ENCODE results near the gene PCDHGA9.
"Not testable (repeated sequence)": the region's sequence is repeated elsewhere in the genome, so short reads cannot be mapped to it uniquely, and the experiment has no call there.

The PCDHGA9 gene

DNA sequence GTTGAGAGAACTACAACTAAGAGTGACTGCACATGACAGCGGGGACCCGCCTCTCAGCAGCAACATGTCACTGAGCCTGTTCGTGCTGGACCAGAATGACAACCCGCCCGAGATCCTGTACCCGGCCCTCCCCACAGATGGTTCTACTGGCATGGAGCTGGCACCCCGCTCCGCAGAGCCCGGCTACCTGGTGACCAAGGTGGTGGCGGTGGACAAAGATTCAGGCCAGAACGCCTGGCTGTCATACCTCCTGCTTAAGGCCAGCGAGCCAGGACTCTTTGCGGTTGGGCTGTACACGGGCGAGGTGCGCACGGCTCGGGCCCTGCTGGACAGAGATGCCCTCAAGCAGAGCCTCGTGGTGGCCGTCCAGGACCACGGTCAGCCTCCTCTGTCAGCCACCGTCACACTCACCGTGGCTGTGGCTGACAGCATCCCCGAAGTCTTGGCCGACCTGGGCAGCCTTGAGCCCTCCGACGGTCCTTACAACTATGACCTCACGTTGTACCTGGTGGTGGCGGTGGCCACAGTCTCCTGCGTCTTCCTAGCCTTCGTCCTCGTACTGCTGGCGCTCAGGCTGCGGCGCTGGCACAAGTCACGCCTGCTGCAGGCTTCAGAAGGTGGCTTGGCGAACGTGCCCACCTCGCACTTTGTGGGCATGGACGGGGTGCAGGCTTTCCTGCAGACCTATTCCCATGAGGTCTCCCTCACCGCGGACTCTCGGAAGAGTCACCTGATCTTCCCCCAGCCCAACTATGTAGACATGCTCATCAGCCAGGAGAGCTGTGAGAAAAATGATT is 17.9 kb upstream of the PCDHGA9 start:
- no peak for DNase-seq (ENCODE audit: low read depth)

DNA sequence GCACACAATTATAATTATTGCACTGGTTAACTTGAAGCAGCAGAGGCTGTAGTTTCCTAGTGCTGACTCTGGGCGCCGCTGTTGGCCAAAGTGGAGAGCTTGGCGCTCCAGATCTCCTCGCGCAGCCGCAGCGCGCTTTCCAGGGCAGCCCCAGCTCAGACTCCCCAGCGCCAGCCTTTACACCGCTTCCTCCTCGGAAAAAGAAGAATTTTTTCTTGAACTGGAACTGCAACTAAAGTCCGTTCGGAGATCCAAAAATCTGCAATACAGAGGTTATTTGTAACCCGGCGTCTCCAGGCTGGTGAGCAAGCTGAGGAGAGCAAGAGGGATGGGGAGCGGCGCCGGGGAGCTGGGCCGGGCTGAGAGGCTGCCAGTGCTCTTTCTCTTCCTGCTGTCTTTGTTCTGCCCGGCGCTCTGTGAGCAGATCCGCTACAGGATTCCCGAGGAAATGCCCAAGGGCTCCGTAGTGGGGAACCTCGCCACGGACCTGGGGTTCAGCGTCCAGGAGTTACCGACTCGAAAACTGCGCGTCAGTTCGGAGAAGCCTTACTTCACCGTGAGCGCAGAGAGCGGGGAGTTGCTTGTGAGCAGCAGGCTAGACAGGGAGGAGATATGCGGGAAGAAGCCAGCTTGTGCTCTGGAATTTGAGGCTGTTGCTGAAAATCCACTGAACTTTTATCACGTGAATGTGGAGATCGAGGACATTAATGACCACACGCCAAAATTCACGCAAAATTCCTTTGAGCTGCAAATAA is 14.8 kb upstream of the PCDHGA9 start, which contains the start of gene PCDHGB4:
PCDHGB4 (plus strand) TSS at position 142 of the 755 bp plus-strand sequence; CDS start at position 329, 187 bp downstream.
- peak; percentile 13 for DNase-seq (ENCODE audit: low read depth)

DNA sequence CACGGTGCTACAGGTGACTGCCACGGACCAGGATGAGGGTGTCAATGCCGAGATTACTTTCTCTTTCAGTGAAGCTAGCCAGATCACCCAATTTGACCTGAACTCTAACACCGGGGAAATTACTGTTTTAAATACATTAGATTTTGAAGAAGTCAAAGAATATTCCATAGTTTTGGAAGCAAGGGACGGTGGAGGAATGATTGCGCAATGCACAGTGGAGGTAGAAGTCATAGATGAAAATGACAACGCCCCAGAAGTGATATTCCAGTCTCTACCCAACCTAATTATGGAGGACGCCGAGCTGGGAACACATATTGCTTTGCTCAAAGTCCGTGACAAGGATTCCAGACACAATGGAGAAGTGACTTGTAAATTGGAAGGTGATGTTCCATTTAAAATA is 13.9 kb upstream of the PCDHGA9 start:
- DNase-seq (ENCODE audit: low read depth), result no peak

DNA sequence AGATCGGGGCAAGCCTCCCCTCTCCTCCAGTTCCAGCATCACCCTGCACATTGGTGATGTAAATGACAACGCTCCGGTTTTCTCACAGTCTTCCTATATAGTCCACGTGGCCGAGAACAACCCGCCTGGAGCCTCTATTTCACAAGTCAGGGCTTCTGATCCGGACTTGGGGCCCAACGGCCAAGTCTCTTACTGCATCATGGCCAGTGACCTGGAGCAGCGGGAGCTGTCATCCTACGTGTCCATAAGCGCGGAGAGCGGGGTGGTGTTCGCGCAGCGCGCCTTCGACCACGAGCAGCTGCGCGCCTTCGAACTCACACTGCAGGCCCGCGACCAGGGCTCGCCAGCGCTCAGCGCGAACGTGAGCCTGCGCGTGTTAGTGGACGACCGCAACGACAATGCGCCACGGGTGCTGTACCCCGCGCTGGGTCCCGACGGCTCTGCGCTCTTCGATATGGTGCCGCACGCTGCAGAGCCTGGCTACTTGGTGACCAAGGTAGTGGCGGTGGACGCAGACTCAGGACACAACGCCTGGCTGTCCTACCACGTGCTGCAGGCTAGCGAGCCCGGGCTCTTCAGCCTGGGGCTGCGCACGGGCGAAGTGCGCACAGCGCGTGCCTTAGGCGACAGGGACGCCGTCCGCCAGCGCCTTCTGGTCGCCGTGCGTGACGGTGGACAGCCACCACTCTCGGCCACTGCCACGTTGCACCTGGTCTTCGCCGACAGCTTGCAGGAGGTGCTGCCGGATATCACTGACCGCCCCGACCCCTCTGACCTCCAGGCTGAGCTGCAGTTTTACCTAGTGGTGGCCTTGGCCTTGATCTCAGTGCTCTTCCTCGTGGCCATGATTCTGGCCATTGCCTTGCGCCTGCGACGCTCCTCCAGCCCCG is 13.2 kb upstream of the PCDHGA9 start:
- no peak for DNase-seq (ENCODE audit: low read depth)

DNA sequence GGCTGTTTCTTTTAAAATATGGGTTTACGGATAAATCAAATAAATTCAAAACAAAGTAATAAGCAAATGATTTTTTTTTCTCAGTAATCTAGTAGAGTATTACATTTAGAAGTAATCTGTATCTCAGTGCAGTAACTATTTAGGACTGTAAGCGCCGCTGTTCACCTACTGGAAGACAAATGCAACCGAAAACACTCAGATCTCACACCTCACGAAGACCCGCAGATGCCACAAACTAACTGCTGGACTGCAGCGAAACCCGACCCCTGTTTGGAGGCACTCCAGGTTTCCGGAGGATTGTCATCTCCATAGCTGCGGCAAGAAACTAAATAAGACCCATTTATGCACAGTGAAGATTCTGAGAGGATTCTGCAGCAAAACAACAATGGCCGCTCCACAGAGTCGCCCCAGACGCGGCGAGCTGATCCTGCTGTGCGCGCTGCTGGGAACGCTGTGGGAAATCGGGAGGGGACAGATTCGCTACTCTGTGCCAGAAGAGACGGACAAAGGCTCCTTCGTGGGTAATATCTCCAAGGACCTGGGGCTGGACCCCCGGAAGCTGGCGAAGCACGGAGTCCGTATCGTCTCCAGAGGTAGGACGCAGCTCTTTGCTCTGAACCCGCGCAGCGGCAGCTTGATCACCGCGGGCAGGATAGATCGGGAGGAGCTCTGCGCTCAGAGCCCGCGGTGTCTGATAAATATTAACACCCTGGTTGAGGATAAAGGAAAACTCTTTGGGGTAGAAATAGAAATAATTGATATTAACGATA is 10.0 kb upstream of the PCDHGA9 start, which contains the start of gene PCDHGA8:
PCDHGA8 (plus strand) TSS at position 205 of the 770 bp plus-strand sequence; CDS start at position 386, 181 bp downstream.
- no peak for DNase-seq (ENCODE audit: low read depth)

DNA sequence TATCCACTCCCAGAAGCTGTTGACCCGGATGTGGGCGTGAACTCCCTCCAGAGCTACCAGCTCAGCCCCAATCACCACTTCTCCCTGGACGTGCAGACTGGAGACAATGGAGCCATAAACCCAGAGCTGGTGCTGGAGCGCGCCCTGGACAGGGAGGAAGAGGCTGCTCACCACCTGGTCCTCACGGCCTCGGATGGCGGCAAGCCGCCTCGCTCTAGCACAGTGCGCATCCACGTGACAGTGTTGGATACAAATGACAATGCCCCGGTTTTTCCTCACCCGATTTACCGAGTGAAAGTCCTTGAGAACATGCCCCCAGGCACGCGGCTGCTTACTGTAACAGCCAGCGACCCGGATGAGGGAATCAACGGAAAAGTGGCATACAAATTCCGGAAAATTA is 9.3 kb upstream of the PCDHGA9 start:
- no peak for DNase-seq (ENCODE audit: low read depth)

DNA sequence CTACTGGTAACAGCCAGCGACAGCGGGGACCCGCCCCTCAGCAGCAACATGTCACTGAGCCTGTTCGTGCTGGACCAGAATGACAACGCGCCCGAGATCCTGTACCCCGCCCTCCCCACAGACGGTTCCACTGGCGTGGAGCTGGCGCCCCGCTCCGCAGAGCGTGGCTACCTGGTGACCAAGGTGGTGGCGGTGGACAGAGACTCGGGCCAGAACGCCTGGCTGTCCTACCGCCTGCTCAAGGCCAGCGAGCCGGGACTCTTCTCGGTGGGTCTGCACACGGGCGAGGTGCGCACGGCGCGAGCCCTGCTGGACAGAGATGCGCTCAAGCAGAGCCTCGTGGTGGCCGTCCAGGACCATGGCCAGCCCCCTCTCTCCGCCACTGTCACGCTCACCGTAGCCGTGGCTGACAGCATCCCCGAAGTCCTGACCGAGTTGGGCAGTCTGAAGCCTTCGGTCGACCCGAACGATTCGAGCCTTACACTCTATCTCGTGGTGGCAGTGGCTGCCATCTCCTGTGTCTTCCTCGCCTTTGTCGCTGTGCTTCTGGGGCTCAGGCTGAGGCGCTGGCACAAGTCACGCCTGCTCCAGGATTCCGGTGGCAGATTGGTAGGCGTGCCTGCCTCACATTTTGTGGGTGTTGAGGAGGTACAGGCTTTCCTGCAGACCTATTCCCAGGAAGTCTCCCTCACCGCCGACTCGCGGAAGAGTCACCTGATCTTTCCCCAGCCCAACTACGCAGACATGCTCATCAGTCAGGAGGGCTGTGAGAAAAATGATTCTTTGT is 8.0 kb upstream of the PCDHGA9 start:
- DNase-seq (ENCODE audit: low read depth), result not testable (repeated sequence)

DNA sequence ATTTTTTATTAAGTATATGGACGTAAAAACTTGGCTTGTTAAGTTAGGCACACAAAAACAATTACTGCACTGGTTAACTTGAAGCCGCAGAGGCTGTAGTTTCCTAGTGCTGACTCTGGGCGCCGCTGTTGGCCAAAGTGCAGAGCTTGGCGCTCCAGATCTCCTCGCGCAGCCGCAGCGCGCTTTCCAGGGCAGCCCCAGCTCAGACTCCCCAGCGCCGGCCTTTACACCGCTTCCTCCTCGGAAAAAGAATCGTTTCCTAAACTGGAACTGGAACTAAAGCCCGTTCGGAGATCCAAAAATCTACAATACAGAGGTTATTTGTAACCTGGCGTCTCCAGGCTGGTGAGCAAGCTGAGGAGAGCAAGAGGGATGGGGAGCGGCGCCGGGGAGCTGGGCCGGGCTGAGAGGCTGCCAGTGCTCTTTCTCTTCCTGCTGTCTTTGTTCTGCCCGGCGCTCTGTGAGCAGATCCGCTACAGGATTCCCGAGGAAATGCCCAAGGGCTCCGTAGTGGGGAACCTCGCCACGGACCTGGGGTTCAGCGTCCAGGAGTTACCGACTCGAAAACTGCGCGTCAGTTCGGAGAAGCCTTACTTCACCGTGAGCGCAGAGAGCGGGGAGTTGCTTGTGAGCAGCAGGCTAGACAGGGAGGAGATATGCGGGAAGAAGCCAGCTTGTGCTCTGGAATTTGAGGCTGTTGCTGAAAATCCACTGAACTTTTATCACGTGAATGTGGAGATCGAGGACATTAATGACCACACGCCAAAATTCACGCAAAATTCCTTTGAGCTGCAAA is 4.6 kb upstream of the PCDHGA9 start, which contains the start of gene PCDHGB5:
PCDHGB5 (plus strand) TSS at position 192 of the 796 bp plus-strand sequence; CDS start at position 373, 181 bp downstream.
- peak; percentile 53 for DNase-seq (ENCODE audit: low read depth)

DNA sequence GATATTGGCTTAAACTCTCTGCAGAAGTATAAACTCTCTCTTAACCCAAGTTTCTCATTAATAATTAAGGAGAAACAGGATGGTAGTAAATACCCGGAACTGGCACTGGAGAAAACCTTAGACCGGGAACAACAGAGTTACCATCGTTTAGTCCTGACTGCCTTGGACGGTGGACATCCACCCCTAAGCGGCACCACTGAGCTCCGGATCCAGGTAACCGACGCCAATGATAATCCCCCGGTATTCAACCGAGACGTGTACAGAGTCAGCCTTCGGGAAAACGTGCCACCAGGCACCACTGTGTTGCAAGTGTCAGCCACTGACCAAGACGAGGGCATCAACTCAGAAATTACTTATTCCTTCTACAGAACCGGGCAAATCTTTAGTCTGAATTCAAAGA is 4.0 kb upstream of the PCDHGA9 start:
- DNase-seq (ENCODE audit: low read depth), result no peak

DNA sequence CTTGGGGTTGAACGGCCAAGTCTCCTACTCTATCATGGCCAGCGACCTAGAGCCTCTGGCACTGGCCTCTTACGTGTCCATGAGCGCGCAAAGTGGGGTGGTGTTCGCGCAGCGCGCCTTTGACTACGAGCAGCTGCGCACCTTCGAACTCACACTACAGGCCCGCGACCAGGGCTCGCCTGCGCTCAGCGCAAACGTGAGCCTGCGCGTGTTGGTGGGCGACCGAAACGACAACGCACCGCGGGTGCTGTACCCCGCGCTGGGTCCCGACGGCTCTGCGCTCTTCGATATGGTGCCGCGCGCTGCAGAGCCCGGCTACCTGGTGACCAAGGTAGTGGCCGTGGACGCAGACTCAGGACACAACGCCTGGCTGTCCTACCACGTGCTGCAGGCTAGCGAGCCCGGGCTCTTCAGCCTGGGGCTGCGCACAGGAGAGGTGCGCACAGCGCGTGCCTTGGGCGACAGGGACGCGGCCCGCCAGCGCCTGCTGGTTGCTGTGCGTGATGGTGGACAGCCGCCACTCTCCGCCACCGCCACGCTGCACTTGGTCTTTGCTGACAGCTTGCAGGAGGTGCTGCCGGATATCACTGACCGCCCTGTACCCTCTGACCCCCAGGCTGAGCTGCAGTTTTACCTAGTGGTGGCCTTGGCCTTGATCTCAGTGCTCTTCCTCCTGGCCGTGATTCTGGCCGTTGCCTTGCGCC is 2.9 kb upstream of the PCDHGA9 start:
- no peak for DNase-seq (ENCODE audit: low read depth)

DNA sequence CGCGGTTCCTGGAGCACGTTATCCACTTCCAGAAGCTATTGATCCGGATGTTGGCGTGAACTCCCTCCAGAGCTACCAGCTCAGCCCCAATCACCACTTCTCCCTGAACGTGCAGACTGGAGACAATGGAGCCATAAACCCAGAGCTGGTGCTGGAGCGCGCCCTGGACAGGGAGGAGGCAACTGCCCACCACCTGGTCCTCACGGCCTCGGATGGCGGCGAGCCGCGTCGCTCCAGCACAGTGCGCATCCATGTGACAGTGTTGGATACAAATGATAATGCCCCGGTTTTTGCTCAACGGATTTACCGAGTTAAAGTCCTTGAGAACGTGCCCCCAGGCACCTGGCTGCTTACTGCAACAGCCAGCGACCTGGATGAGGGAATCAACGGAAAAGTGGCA is 809 bp downstream of the PCDHGA9 start:
- no peak for DNase-seq (ENCODE audit: low read depth)

DNA sequence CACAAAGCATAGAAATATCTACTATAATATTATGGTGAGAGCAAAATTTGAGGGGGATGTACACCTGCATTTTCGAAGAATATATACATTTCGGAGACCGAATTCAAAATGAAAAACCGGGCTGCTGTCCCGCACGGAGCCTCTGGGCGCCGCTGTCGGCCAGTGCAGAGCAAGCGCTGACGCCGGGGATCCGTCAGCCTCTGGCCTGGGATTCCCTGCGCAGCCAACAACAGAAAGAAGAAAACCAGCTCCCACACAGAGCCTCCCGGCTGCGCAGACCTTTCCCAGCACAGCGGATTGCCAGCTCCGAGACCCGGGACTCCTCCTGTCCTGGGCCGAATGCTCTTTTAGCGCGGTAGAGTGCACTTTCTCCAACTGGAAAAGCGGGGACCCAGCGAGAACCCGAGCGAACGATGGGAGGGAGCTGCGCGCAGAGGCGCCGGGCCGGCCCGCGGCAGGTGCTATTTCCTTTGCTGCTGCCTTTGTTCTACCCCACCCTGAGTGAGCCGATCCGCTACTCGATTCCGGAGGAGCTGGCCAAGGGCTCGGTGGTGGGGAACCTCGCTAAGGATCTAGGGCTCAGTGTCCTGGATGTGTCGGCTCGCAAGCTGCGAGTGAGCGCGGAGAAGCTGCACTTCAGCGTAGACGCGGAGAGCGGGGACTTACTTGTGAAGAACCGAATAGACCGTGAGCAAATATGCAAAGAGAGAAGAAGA is 5.4 kb downstream of the PCDHGA9 start, which contains the start of gene PCDHGB6:
PCDHGB6 (plus strand) TSS at position 232 of the 716 bp plus-strand sequence; CDS start at position 414, 182 bp downstream.
- peak; percentile 26 for DNase-seq (ENCODE audit: low read depth)

DNA sequence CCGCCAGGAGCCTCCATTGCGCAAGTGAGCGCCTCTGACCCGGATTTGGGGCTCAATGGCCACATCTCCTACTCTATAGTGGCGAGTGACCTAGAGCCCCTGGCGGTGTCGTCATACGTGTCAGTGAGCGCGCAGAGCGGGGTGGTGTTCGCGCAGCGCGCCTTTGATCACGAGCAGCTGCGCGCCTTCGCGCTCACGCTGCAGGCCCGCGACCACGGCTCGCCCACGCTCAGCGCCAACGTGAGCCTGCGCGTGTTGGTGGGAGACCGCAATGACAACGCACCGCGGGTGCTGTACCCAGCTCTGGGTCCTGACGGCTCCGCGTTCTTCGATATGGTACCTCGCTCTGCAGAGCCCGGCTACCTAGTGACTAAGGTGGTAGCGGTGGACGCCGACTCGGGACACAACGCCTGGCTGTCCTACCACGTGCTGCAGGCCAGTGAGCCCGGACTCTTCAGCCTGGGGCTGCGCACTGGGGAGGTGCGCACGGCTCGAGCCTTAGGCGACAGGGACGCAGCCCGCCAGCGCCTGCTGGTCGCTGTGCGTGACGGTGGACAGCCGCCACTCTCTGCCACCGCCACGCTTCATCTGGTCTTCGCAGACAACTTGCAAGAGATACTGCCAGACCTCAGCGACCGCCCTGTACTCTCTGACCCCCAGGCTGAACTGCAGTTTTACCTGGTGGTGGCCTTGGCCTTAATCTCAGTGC is 7.2 kb downstream of the PCDHGA9 start:
- DNase-seq (ENCODE audit: low read depth), result no peak

DNA sequence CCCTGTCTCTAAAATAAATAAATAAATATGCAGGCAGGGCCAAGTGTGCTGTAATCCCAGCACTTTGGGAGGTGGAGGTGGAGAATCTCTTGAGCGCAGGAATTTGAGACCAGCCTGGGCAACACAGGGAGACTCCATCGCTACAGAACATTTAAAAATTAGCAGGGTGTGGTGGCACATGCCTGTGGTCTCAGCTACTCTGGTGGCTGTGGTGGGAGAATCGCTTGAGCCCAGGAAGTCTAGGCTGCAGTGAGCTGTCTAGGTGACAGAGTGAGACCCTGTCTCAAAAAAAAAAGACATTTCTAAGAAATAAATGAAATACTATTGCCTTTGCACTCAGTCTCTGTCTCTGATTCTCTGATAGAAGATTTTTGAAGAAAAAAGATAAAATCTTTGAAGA is 9.0 kb downstream of the PCDHGA9 start:
- DNase-seq (ENCODE audit: low read depth), result no peak

DNA sequence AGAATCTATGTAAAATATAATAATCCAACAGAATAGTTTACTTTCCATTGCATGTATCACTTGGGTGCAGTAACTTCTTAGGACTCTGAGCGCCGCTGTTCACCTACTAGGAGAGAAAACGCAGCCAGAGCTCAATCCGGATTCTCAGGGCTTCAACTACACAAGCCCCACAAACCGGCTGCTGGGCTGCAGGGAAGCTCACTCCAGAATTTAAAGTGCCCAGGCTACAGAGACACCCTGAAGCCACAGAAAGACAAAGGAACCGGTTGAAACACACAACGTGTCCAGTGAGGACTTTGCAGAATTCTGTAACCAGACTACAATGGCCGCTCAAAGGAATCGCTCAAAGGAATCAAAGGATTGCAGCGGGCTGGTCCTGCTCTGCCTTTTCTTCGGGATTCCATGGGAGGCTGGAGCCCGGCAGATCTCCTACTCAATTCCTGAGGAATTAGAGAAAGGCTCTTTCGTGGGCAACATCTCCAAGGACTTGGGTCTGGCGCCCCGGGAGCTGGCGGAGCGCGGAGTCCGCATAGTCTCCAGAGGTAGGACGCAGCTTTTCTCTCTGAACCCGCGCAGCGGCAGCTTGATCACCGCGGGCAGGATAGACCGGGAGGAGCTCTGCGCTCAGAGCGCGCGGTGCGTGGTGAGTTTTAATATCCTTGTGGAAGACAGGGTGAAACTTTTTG is 10.4 kb downstream of the PCDHGA9 start, which contains the start of gene PCDHGA10:
PCDHGA10 (plus strand) TSS at position 134 of the 686 bp plus-strand sequence; CDS start at position 323, 189 bp downstream.
- DNase-seq (ENCODE audit: low read depth), result peak; percentile 67

DNA sequence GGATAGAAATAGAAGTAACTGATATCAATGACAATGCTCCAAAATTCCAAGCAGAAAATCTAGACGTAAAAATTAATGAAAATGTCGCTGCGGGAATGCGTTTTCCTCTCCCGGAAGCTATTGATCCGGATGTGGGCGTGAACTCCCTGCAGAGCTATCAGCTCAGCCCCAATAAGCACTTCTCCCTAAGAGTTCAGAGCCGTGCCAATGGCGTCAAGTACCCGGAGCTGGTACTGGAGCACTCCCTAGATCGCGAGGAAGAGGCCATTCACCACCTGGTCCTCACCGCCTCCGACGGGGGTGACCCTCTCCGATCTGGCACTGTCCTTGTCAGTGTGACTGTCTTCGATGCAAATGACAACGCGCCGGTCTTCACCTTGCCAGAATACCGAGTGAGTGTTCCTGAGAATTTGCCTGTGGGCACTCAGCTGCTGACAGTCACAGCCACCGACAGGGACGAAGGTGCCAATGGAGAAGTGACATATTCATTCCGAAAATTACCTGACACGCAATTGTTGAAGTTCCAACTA is 11.0 kb downstream of the PCDHGA9 start:
- no peak for DNase-seq (ENCODE audit: low read depth)

Measured in fibroblast of gingiva (primary cell).